DOHH2 (cell line): ENCODE measurements around the gene RASGRP3.
"Not testable (repeated sequence)": the region's sequence is repeated elsewhere in the genome, so short reads cannot be mapped to it uniquely, and the experiment has no call there.

ENCODE experiments used
- EZH2phosphoT487 ChIP-seq: fragments of 200-600 bp; sonication (generic); IDR thresholded peaks from 2 replicates; pipeline ENCODE4 v1.6.1; 2017; ENCODE audit warnings: borderline replicate concordance, mild to moderate bottlenecking, antibody characterized with exemption, low read length, moderate library complexity, mixed read lengths
- TF ChIP-seq, protein P1 (sequence below): fragments of 200-600 bp; sonication (generic); IDR thresholded peaks from one replicate; pipeline ENCODE4 v1.5.1; 2014; ENCODE audit warnings: antibody characterized with exemption, mild to moderate bottlenecking, low read depth, low read length; ENCODE audit not compliant: poor library complexity, severe bottlenecking

DNA sequence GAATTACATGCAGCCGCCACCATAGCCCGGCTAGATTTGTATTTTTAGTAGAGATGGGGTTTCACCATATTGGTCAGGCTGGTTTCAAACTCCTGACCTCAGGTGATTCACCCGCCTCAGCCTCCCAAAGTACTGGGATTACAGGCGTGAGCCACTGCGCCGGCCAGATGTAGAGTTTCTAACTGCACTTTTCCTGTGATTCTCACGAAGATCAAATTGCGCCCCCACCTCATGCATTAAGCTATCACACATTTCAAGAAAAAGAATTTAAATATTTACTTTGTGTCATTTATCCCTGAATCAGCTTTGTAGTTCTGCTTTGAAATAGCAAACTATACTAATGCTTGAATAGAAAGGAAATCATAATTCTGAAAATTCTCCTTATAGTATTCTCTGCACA lies 13.9 kb upstream of the RASGRP3 start:
- TF ChIP-seq, protein P1, sequence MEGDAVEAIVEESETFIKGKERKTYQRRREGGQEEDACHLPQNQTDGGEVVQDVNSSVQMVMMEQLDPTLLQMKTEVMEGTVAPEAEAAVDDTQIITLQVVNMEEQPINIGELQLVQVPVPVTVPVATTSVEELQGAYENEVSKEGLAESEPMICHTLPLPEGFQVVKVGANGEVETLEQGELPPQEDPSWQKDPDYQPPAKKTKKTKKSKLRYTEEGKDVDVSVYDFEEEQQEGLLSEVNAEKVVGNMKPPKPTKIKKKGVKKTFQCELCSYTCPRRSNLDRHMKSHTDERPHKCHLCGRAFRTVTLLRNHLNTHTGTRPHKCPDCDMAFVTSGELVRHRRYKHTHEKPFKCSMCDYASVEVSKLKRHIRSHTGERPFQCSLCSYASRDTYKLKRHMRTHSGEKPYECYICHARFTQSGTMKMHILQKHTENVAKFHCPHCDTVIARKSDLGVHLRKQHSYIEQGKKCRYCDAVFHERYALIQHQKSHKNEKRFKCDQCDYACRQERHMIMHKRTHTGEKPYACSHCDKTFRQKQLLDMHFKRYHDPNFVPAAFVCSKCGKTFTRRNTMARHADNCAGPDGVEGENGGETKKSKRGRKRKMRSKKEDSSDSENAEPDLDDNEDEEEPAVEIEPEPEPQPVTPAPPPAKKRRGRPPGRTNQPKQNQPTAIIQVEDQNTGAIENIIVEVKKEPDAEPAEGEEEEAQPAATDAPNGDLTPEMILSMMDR = not testable (repeated sequence)
- TF ChIP-seq EZH2phosphoT487 = not testable (repeated sequence)
